Hematopoietic multipotent progenitor cell (in vitro differentiated cells): ENCODE results near the gene MOB3B. TPM values are rescaled to one million over a fixed set of nuclear protein-coding genes. Genes with fewer than 3 reads are reported as not detected.

Experiments used
- DNase-seq, 3 donors: peaks; one replicate each; pipeline ENCODE4 v3.0.0-alpha.2; 2011 to 2015; ENCODE audit warnings: low read depth in 2 of 3, low spot score in 2 of 3
- total RNA-seq: library from RNA; depleted of rRNA; stranded (reverse); fragments of >200 nt; gene quantifications from one replicate; pipeline ENCODE4 v1.2.3, GENCODE V29; 2012

MOB3B gene
- total RNA-seq, 1 donor = 0.54 TPM

- no peak for DNase-seq
These were observed 220.8 kb downstream of the MOB3B start for GRCh38 chr9:27308691-27309390.

GRCh38 chr9:27304521-27304920 is 225.1 kb downstream of the MOB3B start:
- no peak for DNase-seq

DNA sequence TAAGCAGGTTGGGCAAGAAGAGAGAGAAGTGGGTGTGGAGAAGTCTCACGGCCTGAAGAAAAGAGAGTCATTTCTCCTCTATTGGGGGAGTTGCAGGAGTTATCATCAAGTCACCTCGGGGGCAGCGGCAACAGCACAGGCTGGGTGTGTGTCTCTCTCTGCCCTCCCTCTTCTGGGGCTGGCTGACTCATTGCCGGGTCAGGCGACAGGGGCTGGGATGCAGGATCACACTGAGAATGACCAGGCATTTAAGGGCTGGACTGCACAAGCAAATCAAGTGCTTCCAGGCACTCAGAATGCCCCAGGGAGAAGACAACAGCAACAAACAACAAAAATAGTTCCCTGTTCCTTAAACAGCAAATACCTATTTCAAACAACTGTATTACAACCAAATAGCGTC is 226.4 kb downstream of the MOB3B start:
- DNase-seq = no peak

DNA sequence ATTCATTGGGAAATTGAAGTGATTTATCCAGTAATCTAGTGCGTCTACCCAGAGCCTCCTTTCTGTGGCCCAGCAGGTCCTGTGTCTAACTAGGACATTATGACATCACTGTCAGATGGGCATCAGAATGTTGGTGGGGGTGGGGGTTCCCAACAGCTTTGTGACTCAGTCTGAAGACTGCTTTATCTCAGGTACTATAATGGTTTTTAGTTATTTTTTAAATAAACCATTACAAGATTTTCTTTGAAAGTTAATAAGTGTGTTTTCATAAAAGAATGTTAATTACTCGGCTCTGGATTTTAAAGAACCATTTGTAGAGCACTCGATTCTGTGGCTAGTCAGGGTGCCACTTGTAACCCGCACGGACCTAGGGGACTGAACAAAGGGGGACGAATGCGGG is 232.6 kb downstream of the MOB3B start, which contains the start of gene EQTN:
EQTN (minus strand) TSS at position 101 of the 400 bp plus-strand sequence; CDS start at position 6, 95 bp downstream.
- no peak for DNase-seq

GRCh38 chr9:27293996-27294395 is 235.6 kb downstream of the MOB3B start:
- DNase-seq = no peak

DNA sequence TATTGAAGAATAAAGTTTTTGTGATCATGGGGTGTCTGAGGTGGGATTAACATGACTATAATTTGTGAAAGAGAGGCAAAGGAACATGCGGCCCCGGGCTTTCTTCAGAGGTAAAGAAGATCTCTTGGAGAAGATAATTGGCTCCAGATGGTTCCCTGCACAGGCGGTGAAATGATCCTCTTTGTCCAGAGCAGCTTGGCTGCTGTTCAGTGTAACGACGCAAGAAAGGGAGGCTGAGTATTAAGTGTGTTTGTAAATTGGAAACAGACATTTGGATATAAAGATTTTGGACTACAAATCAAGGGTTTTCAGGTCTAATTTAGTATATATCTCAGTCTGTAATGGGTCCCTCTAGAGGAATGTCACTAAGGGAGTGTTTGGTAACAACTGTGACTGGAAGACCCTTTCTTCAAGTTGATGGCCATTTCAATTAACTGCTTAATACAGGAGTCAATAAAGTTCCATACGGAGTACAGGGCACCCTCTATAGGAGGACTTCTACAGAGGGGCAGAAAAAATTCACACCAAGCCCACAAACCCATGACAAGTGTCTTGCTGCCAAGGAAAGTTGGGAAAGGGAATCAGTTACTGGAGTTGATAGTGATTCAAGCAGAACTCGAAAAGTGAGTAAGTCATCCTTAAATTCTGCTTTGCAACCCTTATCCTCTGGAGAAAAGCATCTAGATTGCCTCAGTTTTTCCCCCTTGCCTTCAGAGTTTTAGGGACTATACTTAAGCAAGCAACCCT is 236.8 kb downstream of the MOB3B start:
- no peak for DNase-seq

DNA sequence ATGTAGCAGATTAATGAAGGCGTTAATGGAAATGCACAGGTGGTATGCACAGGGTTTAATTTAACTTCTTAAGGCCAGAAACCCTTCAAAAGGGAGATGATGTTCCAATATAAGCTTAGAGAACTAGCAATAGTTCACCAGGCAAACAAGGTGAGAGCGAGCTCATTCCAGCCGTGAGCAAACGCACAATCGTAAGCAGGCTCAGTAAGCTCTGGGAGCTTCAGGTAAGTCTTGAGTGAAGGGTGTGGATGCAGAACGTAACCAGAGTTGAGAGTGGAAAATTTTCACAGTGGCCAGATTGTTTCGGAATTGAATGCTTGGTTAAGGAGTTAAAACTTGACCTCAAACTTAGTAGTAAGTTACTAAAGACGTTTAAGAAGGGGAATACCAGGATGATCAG is 238.3 kb downstream of the MOB3B start:
- no peak for DNase-seq

GRCh38 chr9:27282269-27282668 is 247.3 kb downstream of the MOB3B start:
- no peak for DNase-seq

DNA sequence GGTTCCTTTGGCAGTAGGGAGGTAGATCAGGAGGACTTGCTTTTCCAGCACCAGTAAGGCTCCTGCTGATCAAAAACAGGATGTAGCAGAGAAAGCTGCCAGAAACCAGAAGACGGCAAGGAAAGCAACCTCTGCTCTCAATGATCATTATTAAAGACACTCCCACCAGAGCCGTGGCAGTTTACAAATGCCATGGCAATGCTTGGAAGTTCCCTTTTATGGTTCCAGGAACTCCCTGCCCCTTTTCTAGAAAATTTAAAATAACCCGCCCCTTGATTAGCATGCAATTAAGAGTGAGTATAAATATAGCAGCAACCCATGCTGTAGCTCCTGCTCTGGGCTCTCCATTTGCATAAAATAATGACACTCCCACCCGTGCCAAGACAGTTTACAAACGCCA is 248.8 kb downstream of the MOB3B start:
- DNase-seq = peak in 2 of 3 donors; percentile 43 to 72

GRCh38 chr9:27280249-27280648 is 249.4 kb downstream of the MOB3B start:
- no peak for DNase-seq

- no peak for DNase-seq
These were observed 250.0 kb downstream of the MOB3B start for GRCh38 chr9:27279611-27280010.

DNA sequence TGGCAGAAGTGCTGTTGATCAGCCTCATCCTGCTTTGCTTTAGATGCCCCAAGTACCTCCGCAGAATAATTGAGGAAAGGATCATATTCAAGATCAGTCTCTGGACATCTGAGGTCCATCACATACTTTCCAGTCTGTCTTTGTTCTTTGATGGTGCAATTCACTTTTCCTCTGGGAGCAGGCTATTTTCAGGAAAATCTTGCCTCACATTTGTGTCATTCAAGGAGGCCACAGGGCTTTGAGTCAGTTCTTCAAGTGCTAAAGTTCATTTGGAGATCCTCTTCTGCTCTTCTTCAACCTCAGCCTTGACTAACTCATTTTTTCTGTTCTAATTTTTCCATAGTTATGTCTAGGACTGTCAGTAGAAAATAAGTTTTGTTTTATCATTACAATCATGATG is 251.2 kb downstream of the MOB3B start:
- DNase-seq = no peak

DNA sequence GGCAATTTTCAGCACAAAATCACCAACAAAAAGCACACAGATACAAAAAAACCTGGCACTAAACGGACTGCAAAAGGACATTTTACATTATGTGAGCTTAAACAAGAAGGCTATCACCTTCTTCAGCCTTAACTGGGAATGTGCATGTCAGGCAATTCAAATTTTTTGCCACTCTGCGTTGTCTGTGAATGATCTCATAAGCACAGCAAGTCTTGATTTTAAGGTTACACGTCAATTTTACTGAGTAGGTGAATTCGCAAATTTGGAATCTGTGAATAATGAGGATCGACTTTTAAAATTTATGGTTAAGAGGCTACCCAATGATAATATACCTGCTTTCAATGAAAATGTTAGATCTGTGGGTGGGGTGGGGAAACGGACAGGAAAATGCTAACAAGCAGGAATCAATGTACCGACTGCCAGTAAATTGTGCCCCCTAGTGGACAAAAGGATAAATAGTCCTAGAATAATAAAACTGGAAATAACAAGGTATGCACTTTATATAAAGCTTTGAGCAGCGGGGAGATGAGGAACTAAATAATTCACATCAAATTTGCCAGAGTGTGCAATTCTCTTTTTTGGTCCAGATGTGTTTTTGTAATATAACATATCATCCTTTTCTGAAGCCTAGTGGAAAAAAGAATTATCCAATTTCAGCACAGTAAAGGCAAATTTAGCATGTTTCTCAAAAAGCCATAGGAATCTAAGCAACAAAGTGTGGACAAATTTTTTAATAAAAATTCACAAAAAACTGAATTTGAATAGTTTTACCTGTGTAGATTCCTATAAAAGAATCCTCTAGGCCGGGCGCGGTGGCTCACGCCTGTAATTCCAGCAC is 253.2 kb downstream of the MOB3B start:
- DNase-seq = peak; percentile 6 to 83 (median 62)

Other genes with a start within 250 kb of the MOB3B start
- gene EQTN, start 232.7 kb downstream of the MOB3B start, total RNA-seq = not detected
- not detected for gene IFNK, start 5.5 kb downstream of the MOB3B start, total RNA-seq
- 7.8 TPM for gene C9orf72, start 43.7 kb upstream of the MOB3B start, total RNA-seq